GM18520 (cell line): Measurements from ENCODE around the gene ARSI.

Experiments used
- ATAC-seq: cut with Tn5 transposase; IDR thresholded peaks from one replicate; pipeline ENCODE4 v1.9.1; 2021; ENCODE audit not compliant: unreplicated experiment

ARSI gene

DNA sequence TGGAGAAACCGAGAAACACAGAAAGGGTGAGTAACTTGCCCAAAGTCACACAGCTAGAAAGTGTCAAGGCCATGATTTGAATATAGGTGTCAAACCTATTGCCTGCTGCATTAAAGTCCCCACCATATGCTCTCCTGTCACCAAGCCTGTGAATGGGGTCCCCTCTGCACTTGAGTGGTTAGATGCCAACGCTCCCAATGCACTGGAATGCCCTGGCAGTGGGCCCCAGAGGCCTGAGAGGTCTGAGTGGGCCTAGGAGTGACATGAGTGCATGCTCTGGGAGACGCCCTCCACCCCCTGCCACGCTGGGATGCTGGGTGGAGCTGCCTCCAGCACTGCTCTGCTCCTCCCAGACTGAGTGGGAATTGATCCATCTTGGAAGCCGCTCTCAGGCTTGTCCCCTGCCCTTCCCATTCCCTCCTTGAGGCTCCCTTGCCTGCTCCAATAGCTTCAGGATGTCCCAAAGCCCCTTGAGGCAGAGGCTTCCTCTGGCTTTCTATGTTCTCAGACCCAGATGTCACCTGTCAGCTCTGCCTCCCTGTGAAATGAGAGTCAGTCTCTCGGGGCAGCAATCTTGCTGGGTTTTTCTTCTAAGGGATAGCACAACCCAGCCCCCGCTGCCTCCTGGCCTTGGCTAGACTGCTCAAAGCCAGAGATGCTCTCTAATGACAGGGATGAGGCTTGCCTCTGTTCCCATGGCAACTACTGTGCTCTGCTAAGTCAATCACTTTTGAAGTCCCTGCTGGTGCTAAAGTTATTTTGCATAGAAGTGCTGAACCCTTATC lies 6.6 kb upstream of the ARSI start:
- ATAC-seq = no peak

DNA sequence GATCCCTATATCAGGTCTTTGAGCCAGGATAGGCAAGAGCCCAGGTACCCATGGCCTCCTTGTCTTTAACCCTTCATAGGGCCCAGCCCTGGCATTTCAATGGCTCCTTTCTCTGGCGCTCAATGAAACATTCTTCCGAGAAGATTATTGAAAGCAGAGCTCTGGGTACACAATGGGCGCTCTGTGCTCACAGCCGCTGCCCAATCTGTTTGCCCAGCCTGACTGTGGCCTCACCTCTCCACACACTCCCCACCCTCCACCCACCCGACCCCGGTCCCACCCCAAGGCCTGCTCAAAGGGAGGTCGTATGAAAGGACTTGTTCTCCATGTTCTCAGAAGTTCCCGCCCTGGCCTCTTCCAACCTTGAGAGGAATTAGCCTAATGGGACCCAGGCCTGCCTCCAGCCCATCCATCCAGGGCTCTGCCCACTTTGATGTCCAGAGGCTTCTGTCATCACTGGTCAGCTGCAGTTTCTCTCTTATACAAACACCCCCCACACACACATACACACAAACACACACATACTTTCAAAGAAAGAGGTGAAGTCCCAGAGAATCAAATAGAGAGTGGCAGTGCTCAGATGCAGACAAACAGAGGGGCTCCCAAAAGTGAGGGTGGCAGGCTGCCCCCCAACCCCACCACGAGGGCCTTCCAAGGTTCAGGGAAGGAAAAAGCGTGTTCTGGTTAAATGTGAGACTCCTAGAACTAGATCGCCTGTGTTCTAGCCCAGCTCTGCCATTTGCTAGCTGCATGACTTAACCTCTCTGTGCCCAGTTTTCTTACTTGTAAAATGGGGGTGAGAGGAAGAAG lies 5.1 kb upstream of the ARSI start:
- ATAC-seq = no peak

DNA sequence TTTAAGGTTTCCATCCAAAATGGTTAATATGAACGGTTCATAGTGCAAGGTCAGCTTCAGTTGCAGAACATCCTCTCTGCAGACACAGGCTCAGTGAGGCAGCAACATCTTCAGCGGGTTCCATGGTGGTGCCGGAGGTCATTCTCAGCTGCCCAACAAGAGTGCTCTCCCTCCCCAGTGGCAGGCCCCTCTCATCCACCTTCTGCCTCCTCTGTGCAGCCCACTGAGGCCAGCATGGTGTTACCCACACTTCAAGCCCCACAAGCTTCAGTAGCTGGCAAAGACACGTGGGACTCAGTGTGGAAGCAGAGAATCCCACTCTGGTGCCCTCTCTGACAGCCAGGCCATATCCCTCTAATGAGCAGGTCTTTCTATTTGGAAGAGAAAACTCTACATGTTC lies 4.1 kb upstream of the ARSI start:
- no peak for ATAC-seq

DNA sequence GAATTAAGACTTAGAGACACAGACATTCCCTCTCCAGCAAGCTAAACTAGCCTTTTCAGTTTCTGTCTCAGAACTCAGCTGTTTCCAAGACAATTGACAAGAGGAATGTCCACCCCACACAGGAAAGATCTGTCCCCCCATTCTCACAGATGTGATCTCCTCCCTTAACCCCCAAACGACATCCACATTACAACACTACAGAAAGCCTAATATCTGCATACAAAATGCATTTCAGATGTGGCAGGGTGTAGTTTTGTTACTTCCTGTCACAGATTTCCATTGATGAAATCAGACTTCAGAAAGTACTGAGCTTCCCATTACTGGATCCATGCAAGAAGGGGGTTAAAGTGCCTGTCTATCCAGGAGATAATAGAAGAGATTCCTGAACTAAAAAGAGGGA lies 2.9 kb upstream of the ARSI start:
- no peak for ATAC-seq

DNA sequence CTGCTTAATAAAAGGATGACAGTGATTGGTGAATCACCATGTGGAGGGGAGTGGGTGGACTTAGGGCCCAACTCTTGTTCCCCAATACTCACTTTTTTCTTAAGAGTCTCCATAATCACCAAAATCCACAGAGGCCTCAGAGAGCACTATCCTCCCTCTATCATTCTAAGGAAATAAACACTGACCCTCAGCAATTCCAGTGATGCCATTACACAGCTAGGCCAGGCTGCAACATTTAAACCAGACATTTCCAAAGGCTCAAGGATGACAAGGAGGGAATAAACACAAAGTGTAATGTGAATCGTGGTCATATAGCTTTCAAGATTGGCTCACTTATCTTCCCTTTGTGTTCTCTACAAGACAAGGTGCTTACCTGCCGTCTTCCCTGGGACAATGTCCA lies 2.4 kb upstream of the ARSI start:
- ATAC-seq = no peak

DNA sequence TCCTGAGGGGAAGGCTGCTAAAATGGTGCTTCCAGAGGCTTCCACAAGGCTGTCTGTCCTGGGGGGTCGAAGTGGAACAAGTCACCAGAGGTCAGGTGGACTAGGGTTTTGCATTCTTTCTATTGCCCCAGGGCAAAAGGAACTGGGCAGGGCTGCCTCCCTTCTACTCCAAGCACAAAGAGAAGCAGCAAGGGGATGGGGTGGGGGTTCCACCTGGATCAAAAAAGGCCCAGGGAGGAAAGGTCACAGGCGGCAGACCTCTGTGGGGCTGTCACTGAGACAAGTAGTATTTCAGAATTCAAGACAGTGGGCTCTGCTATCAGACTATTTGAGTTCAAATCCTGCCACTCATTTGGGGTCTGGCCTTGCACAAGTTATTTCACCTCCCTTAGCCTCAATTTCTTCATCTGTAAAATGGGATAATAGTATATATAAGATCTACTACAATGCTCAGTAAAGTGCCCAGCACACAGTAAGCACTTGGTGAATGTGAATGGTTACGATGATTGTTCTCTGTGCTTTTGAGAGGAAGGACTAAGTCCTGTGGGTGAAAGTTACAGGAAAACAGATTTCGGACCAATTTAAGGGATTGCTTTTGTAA lies 1.9 kb upstream of the ARSI start:
- no peak for ATAC-seq

DNA sequence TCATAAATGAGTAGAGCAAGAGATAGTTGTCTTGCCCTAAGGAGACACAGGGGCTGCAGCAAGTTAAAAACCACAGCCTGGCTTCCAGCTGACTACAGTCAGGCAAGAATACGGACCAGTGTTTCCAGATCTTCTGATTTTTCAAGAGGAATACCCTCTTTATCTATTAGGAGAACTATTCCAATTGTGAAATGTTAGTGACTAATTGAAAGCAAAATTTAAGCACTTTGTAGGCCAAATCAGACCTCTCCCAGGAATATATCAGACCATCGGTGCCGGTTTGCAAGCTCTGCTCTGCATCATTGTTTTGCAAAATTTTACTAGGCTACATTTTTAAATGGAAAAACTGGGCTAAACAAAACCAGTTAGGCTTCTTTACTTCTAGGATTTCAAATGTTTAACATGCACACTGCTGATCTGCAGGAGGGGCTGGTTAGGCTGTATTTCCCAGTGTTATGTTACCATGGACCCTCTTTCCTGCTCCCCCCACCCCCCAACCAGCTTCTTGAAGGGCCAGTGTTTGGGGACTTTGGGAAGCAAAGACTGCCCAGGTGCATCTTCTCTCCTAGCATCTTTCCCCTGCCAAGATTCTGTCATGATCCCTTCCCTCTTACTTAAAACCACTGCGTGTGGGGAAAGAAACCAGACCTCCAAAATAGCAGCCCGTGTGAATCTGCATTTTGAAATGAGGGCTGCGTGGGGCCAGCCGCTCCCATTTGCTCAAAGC lies 1.1 kb upstream of the ARSI start:
- ATAC-seq = no peak

DNA sequence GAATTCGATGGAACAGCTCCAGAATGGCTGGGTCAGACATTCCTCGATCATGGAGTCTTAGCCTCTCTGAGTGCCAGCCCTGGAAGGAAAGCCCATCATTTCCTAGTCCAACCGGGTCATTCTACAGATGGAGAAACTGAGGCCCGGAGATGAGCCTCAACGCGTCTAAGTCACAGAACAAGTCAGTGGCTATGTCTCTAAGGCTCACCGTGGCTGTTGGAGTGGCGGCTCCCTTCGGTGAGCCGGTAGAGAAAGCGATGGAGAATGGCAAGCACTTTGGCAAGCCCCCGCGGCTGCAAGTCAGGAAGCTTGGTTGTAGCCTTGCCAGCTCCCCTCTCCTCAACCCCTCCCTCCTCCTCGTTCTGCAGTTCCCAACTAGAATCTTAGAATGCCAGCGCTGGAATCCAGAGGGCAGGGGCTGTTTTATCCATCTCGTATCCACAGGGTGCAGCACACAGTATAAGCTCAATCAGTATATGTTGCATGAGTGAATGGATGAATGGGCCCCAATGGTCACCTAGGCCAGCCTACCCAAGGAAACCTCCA lies 438 bp upstream of the ARSI start:
- no peak for ATAC-seq

DNA sequence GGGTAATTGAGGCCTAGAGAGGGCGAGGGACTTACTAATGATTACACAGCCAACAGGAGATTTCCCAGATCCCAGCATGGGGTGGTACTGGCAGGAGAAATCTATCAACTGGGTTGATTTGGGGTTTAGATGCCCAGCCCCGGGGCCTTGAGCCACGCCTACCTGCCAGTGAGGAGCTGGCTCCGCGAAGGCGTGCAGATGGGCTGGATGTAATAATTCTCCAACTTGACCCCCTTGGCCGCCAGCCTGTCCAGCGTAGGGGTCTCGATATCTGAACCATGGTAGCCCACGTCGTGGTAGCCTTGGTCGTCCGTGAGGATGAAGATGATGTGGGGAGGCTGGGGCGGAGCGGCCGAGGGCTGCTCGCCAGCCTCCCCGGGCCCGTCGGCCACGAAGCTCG lies 804 bp downstream of the ARSI start:
- ATAC-seq = no peak

DNA sequence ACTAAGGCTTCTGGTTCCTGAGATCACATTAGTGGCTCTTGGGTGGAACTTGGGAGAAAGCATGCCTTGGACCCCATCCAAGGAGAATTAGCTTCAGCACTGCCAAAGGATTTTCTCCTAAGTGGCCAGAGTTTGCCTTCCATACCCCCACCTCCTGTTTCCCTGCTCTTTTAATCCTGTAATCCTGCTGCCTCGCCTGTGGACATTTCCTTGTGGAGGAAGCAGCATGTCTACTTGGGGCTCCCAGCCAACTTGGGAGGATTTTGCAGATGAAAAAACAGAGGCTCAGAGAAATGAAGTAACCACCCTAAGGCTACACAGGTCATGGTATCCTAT lies 1.6 kb downstream of the ARSI start:
- no peak for ATAC-seq

DNA sequence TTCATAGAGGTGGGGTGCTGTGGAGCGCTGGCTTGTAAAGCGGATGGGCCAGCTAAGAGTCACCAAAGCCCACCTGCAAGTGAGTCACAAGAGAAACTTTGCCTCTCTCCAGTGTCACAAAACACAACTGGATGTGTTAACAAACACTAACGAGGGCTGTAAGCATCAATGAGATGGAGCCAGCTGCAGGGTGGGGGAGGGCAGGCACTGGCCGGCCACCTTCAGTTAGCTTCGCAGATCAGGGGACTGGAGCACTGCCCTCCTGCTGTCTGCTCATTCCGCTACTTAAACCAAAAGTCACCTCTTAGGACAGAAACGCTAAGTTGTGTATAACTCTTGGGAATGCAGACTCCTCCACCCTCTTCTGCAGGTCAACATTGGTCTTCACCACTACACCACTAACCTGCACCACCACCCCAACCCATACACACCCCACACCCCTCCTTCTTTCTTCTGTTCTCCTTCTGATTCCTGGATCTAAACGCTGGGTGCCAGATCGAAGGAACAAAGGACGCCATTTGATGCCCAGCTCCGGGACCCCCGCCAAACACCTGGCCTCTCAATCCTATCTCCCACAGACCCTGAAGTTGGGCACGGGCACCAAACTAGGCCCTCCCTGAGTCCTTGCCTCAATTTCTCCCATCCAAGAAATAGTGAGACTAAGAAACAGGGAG lies 2.1 kb downstream of the ARSI start:
- no peak for ATAC-seq

DNA sequence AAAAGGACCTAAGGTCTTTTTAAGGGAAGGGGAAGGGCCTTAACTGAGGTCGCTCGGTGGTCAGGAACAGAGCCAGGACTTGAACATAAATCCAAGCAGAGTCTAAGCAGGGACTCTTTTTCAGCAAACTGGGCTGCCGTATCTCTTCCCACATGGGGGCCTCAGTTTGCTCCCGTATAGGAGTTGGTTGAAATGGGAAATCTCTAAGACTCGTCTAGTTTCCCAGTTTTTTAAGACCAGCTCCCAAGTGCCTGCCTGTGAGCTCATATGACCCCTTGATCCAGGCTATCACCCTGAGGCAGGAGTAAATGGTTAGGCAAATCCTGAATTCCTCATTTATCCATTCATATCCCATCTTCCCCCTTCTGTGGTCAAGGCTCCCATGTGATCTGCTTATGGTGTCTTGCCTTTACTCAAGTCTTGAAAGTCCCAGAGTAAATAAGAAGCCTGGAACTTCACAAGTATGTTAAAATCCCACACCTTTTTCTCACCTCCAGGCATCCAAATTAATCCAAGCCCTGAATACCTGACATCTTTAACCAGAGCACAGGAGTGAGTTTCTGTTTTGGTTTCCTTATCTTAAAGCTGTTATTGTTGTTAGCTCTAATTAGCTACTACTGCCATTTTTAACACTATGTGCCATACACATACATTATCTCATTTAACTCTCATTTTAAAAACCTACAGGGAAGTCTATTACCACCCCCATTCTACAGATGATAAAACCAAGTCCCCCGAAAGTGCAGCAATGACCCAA lies 3.0 kb downstream of the ARSI start:
- no peak for ATAC-seq

DNA sequence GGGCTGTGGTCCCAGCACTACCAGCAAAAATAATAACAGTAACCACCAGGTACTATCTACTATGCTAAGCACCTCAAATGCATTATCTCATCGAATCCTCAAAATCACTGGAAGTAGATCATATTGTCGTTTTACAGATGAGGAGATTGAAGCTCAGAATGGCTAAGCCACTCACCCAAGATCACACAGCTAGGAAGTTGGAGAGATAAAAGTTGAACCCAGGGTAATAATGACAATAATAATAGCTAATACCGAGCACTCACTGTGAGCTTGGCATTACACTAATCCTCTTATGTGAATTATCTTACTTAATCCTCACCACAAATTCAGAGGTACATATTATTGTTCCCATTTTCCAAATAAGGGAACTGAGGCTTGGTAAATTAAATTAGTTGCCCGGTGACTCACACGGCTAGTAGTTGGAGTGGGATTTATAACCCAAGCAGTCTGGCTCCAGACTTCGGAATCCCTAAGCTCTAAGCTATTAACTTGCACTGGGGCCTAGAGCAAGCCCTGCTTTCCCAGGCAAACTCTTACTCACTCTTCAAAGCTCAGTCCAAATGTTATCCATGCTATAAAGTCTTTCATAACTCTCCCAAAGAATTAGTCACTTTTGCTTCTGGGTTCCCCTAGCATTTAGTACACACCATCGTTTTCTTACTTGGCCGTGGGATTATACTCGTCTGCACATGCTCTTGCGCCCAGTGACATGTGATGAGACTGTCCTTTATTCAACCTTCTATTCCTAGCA lies 3.8 kb downstream of the ARSI start:
- no peak for ATAC-seq

DNA sequence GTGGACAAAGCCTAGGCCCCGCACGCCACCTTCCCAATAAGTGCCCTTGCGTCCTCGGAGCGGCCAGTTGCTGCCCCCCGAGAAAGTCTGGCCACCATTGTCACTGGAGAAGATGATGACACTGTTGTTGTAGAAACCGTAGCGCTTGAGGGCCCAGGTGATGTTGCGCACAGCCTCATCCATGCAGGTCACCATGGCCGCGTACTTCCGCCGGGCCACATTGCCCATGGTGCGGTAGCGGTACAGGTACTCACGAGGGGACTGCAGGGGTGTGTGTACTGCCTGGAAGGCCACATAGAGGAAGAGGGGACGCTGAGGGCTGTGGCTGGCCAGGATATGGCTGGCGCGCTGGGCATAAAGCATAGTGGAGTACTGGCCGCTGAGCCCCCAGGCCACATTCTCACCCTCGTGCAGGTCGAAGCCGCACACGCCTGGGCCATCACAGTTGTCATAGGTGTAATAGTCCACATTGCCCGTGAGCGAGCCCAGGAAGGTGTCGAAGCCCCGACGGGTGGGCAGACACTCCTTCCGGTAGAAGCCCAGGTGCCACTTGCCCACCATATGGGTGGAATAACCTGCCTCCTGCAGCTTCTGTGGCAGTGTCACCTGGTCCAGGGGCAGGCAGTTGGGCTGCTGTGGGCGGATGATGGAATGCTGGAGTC lies 4.6 kb downstream of the ARSI start:
- no peak for ATAC-seq

DNA sequence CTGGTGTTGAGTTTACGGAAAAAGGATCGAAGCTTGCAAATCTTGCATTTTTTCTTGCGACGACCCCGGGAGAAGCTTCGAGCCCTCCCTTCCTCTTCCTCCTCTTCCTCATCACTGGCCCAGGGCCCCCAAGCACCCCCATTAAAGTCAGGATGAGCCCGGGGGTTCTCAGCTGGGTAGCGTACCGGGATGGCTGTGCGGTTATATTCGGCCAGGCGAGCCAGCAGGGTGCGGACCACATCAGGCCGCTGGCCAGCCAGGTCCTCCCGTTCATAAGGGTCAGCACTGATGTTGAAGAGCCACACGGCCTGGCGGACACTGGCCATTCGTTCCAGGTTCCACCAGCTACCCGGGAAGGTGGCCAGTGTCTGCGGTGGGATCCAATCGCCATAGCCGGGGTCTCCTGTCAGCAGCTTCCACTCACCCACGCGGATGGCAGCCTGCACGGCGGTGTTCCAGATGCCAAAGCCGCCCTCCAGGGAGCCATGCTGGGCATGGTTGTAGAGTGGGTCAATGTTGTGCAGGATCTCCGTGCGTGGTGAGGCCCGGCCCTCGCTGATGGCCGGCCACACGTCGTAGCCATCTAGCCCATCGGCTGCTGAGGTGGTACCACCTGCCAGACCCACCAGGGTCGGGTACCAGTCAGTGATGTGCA lies 5.3 kb downstream of the ARSI start:
- no peak for ATAC-seq

DNA sequence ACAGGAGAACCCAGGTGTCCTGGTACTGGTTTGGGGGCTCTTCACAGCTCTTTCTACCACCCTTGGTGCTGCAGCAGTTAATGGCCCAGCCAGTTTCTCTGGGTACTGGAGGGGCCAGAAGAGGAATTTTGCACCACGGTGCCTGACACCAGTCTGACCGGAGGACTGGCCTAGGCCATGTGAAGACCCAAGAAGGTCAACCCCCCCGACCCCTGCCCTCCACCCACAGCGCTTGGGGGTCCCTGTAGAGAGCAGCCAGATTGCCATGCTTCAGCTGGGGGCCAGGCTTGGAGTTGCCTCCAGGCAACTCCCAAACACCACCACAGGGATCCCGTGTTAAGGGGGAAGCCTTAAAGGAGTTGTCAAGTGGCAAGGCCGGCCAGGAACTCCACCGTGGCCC lies 6.2 kb downstream of the ARSI start:
- ATAC-seq = no peak

DNA sequence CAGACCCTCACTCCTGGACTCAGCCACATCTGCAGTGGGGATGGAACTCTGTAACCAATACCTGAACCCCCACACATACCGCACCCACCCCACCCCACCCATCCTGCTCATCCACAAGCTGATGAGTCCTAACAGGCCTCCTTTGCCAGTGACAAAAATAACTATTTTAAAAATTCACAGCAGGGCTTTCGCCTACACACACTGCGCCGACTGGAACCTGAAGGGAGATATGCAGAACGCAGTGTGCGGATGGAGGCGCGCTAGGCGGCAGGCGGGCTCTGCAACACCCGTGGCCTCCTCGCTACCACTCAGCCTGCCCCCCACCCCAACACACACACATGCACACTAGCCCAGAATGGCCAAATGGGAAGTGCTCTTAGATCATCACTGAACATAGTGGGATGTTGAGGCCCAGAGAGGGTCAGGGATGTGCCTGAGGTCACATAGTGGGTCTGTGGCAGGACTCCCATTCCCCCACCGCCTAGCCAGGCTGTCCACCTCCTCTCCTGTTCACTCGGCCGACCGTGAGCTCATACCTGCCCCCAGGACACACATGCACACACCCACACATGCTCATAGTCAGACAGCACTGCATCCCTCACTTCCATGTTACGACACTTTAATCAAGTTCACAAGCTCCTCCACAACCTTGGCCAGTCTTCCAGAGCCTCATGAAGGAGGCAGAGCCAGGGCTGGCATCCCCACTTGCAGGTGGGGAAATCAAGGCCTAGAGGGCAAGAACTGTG lies 6.8 kb downstream of the ARSI start:
- no peak for ATAC-seq
